ENCODE measurements around the gene ME3.
A peak's percentile ranks its signal among the peaks of the same experiment; 100 is the strongest.

The ME3 gene

DNA sequence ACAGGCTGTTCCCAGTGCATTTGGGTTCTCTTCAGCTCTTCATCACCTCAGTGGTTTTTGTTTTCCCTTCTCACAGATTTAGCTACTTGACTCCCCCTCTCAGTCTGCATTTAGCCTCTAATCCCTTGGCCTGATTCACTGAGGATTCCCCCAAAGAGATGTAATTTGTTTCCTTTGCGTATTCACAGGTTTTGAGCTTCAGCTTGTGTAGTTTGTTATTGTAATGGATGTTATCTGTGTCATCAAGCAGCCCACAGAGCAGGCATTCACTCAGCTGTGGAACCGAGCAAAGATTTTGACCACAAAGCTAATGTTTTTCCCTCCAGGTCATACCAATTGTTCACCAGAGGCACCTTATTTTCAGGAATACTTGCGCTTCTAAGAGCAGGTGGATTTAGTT, 6.4 kb upstream of the ME3 start:
- H3K9me3 Mint-ChIP-seq (ENCODE audit: low read depth): no peaks in the 10 kb centered on the region
- no peaks in the 10 kb centered on the region for H3K36me3 Mint-ChIP-seq
- no peak overlapping the region for H3K27ac Mint-ChIP-seq
- H3K4me1 Mint-ChIP-seq (ENCODE audit: low read depth): no peaks in the 10 kb centered on the region
- H3K4me3 Mint-ChIP-seq: no peak overlapping the region
- H3K27me3 Mint-ChIP-seq: no peaks in the 10 kb centered on the region

DNA sequence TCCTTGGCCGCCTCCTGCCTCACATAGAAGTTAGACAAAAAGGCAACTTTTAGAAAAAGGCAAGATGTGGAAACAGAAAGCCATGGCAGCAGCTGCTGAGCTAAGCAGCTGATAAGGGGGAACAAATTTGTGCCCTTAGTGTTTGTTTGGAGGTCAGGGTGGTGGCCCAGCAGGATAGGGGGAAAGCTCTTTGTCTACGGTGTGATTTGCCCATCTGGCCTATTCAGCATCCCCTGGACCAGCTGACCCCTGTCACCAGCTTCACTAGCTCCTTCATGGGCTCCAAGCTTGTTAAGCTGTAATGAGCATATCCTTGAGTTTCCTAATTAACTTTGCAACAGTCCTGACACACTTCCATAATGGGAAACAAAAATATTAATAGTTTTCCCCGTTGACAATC, 5.9 kb upstream of the ME3 start:
- Mint-ChIP-seq H3K4me1 (ENCODE audit: low read depth) (no peaks in the 10 kb centered on the region), H3K4me3 (no peak overlapping the region), H3K36me3 (no peaks in the 10 kb centered on the region), H3K9me3 (ENCODE audit: low read depth) (no peaks in the 10 kb centered on the region), H3K27ac (no peak overlapping the region), H3K27me3 (peaks cover under 1% of the 10 kb centered on the region)

DNA sequence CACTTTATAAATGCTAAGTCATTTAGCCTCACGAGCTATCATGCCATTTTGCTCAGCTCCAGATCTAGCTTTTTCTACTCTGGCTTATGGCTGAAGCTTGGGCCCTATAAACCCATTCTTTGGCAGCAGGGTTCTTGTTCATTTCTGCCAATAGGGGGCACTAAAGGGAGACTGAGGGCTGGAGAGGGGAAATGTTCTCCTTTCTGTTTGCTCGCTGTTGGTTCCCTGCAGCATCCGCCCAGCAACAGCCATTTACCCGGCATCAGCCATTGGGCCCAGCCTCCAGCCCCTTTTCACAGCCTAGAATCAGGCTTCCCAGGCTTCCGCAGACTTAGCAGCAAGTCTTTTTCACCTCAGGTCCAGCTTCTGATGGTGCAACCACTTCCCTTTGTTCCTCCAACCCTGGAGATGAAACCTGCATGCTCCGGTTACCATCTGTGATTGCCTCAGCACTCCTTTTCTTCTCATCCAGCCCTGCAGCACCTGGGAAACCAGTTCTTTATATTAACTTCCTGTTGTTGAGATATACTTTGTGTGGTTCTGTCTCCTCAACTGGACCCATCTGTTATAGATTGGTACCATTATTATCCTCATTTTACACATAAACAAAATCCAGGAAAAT, 4.2 kb upstream of the ME3 start:
- no peak overlapping the region for H3K27ac Mint-ChIP-seq
- no peaks in the 10 kb centered on the region for H3K36me3 Mint-ChIP-seq
- peaks cover 4% of the 10 kb centered on the region for H3K4me1 Mint-ChIP-seq (ENCODE audit: low read depth)
- no peak overlapping the region for H3K4me3 Mint-ChIP-seq
- peaks cover 4% of the 10 kb centered on the region for H3K27me3 Mint-ChIP-seq
- H3K9me3 Mint-ChIP-seq (ENCODE audit: low read depth): no peaks in the 10 kb centered on the region

DNA sequence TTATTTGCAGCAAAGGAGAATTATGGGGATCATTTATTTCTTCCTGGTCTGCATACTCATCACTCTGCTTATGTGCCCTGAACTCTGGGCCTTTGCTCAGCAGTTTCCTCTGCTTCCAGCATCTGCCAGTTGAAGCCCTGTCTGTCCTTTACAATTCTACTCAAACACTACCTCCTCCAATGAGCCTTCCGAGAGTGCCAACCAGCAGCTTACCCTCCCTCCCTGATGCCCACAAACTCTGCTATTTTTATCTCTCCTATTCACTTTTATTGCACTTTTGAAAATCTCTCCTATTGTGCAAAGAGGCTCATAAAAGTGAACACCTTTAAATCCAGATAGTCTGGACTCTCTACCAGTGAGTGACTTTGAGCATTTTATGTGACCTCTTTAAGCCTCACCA, 3.6 kb upstream of the ME3 start:
- Mint-ChIP-seq H3K27me3 (peaks cover 7% of the 10 kb centered on the region), H3K27ac (no peak overlapping the region), H3K36me3 (no peaks in the 10 kb centered on the region), H3K4me1 (ENCODE audit: low read depth) (peaks cover 9% of the 10 kb centered on the region), H3K4me3 (no peak overlapping the region), H3K9me3 (ENCODE audit: low read depth) (no peaks in the 10 kb centered on the region)

DNA sequence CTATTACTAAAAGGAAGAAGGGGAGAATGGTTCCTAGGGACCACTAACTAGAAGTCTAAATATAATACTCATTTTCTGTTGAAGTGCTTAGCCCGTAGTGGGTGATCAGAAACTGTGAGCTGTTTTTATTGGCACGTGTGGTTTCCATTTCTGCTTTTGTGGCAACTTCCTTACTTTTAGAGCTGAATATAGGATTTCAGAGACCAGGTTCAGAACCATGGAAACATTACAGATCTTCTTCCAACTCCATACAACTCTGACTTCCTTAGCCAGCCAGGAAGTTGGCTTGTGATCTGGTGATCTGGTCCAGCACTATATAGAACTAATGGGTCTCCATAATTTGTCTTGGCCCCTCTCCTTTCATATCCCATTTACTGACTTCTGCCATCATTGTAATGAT, 2.6 kb upstream of the ME3 start:
- H3K4me3 Mint-ChIP-seq: no peak overlapping the region
- H3K27me3 Mint-ChIP-seq: peaks cover 10% of the 10 kb centered on the region
- no peaks in the 10 kb centered on the region for H3K9me3 Mint-ChIP-seq (ENCODE audit: low read depth)
- no peak overlapping the region for H3K27ac Mint-ChIP-seq
- no peaks in the 10 kb centered on the region for H3K36me3 Mint-ChIP-seq
- peaks cover 11% of the 10 kb centered on the region for H3K4me1 Mint-ChIP-seq (ENCODE audit: low read depth)

DNA sequence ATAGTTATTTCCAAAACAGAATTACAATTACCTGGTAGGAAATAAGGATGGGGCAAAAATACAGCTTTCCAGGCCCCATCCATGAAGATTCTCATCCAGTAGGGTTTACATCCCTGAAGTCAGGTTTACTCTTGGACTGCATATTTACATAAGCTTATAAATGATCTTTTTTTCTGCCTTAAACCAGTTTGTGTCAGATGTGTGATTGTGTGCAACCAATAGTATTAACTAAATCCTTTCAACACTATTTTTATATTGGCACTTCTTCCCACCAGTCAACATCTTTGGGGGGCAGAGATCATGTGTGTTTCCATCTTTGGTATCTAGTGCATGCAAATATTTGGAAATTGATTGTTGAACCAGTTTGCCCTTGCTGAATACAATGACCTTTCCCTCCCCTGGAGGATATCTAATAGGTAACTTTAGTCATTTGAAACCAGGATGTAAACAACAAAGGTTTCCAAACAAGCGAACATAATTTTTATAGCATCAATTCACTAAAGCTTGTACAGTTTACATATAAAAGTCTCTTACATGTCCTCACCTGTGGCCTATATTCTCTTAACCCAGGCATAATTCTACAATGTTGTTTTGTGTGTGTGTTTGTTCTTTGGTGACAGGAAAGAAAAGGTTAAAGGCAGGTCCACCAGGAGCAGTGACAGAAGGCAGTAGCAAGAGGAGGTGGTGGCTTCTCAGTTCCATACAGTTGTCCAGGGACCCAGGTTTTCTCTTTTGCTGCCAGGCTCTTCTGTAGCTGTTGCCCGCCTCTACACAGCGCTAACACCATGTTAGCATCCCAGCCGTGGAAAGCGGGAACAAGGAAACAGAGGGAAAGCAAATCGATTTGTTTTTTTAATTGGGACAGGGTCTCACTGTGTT, 1.7 kb upstream of the ME3 start:
- Mint-ChIP-seq H3K27ac (no peak overlapping the region), H3K27me3 (peaks cover 17% of the 10 kb centered on the region), H3K4me3 (no peak overlapping the region)

DNA sequence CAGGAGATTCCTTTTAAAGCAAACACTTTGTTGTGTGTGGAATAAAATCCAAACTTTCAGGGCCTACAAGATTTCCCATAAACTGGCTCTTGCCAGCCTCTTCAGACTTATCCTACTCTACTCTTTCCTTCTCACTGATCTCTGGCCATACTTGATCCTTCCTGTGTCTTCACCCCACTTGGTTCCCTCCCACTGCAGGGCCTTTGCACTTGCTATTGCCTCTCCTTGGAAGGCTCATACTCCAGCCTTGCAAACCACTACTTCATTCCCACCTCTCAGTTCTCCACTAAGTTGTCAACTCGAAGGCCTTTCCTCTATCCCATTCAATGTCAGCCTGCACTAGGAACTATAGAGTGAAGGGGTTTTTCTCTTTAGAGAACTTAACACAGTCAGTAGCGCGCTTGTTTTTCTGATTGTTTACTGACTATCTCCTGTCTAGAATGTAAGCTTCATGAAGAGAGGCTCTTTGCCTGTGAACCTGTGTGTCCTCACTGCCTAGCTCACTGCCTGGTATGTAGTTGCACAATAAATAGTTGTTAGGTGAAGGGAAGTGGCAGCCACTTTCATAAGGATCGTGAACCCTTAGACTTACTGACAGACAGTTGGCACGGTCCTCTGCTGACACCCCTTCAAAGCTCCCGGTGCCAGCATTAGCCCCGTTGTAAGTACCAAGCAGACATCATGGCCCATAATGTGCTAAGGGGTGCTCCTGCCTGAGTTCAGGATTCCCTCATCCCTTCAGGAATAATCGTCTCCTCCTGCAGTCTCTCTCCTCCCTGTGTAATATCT, 833 bp upstream of the ME3 start:
- peaks cover 11% of the 10 kb centered on the region for H3K4me1 Mint-ChIP-seq (ENCODE audit: low read depth)
- peak overlapping the region; percentile 81 for H3K4me3 Mint-ChIP-seq
- H3K27ac Mint-ChIP-seq: peak overlapping the region; percentile 62
- no peaks in the 10 kb centered on the region for H3K9me3 Mint-ChIP-seq (ENCODE audit: low read depth)
- H3K27me3 Mint-ChIP-seq: peaks cover 17% of the 10 kb centered on the region
- no peaks in the 10 kb centered on the region for H3K36me3 Mint-ChIP-seq

More for the DNA sequence above, 1.7 kb upstream of the ME3 start:
- Mint-ChIP-seq H3K4me1 (ENCODE audit: low read depth) (peaks cover 11% of the 10 kb centered on the region), H3K36me3 (no peaks in the 10 kb centered on the region), H3K9me3 (ENCODE audit: low read depth) (no peaks in the 10 kb centered on the region)

DNA sequence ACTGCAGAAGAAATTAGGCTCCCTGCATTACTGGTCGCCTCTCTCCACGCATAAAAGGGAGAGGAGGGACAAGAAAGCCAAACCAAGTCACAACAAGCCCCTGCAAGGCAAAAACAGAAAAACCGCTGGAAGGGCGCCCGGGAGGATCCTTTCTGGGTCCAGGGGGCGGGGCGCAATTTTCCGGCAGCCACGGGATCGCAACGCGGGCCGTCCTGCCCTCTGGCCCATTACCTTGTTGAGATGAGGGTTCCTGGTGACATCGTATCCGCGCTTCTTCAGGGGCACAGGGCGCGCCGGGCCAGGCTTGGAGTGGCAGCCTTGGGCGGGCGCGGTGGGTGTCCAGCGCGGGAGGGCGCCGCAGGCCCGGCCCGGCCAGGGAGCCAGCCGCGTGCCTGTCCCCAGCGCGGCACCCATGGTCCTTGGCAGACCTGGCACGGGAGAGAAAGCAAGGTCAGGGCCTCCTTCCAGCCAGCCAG, 847 bp downstream of the ME3 start:
- peak overlapping the region; percentile 83 for H3K4me3 Mint-ChIP-seq
- H3K9me3 Mint-ChIP-seq (ENCODE audit: low read depth): no peaks in the 10 kb centered on the region
- H3K4me1 Mint-ChIP-seq (ENCODE audit: low read depth): peaks cover 11% of the 10 kb centered on the region
- H3K27ac Mint-ChIP-seq: no peak overlapping the region
- peaks cover 19% of the 10 kb centered on the region for H3K27me3 Mint-ChIP-seq
- no peaks in the 10 kb centered on the region for H3K36me3 Mint-ChIP-seq

DNA sequence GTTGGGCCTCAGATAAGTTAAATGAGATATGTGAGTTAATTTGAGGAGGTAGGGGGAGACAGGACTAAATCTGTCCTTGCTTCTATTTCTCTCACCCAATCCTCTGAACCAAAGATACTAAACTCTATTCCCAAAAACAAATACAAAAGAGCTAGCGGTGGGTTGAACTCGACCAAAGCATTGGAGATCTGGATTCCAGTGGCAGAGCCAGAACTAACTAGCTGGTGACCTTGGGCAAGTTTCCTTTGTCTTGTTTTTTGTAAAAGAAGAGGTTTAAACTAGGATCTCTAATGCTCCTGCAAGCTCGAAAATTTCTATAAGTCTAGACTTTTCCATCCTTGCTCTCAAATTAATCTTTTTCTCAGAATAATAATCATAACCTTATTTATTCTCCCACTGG, 1.5 kb downstream of the ME3 start:
- Mint-ChIP-seq H3K4me3 (peak overlapping the region; percentile 83), H3K9me3 (ENCODE audit: low read depth) (no peaks in the 10 kb centered on the region), H3K27ac (no peak overlapping the region), H3K36me3 (no peaks in the 10 kb centered on the region), H3K4me1 (ENCODE audit: low read depth) (peaks cover 11% of the 10 kb centered on the region), H3K27me3 (peaks cover 19% of the 10 kb centered on the region)

DNA sequence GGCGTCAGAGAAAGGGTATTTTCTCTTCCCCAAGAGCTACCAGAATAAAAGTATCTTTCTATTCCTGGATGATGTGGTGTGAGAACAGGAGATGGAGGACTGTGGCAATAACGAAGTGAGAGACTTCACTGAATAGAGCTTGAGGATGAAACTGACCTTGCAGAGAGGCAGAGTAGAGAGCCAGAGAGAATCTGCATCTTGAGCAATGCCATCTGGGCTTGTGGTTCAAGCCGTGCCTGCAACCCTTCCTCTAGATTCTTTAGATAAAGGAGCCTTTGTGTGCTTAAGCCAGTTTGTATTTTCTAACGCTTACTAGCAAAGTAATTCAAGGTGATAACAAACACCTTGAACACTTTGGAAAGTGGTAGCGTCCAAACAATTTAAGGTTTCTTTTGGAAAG, 2.2 kb downstream of the ME3 start:
- Mint-ChIP-seq H3K9me3 (ENCODE audit: low read depth) (no peaks in the 10 kb centered on the region), H3K36me3 (no peaks in the 10 kb centered on the region), H3K4me1 (ENCODE audit: low read depth) (peaks cover 11% of the 10 kb centered on the region), H3K27me3 (peaks cover 21% of the 10 kb centered on the region), H3K4me3 (no peak overlapping the region), H3K27ac (no peak overlapping the region)

DNA sequence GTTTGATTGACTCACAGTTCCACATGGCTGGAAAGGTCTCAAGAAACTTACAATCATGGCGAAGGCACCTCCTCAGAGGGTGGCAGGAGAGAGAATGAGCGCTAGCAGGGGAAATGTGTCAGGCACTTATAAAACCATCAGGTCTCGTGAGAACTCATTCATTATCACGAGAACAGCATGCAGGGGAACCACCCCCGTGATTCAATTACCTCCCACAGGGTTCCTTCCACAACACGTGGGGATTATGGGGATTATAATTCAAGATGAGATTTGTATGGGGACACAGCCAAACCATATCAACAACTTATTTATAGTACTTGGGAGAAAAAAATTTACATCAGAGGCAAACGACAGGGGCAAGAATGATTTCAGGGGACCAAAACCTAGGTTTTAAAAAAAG, 3.0 kb downstream of the ME3 start:
- no peak overlapping the region for H3K27ac Mint-ChIP-seq
- peaks cover 11% of the 10 kb centered on the region for H3K4me1 Mint-ChIP-seq (ENCODE audit: low read depth)
- H3K36me3 Mint-ChIP-seq: no peaks in the 10 kb centered on the region
- H3K27me3 Mint-ChIP-seq: peaks cover 21% of the 10 kb centered on the region
- H3K9me3 Mint-ChIP-seq (ENCODE audit: low read depth): no peaks in the 10 kb centered on the region
- H3K4me3 Mint-ChIP-seq: no peak overlapping the region

DNA sequence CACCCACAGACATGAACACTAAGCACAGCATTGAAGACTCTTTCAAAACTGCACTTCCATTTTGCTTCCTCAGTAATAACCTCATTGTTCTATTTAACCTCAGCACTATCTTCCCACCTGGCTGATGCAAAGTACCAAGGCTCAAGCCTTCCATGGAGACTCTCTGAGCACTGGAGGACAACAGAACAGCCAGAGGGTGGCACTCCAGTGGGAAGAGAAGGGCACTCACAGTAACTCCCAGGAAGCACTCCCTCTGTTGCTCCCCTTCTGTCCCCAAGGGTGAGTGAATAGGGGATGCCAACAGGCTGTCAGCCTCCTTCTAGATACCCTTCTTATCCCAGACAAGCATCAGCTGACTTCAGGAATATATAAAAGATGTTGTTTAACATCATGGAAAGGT, 3.5 kb downstream of the ME3 start:
- peaks cover 11% of the 10 kb centered on the region for H3K4me1 Mint-ChIP-seq (ENCODE audit: low read depth)
- H3K36me3 Mint-ChIP-seq: no peaks in the 10 kb centered on the region
- H3K27me3 Mint-ChIP-seq: peaks cover 21% of the 10 kb centered on the region
- no peak overlapping the region for H3K27ac Mint-ChIP-seq
- H3K4me3 Mint-ChIP-seq: no peak overlapping the region
- H3K9me3 Mint-ChIP-seq (ENCODE audit: low read depth): no peaks in the 10 kb centered on the region

DNA sequence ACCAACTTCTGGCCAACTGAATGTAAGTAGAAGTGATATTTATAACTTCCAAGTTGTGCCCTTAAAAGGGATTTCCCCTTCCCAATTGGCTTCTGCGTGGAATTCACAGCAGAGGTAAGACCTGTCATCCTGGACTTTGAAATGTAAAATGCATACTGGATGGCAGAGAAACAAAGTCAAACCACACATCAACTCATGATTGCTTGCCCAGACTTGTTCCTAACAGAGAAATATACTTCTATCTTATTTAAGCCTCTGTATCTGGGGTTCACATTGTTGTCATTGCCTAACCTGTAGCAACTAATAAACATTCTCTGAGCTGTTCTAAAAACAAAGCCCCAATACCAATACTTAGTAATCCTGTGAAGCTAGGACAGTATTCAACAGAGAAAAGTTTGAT, 6.2 kb downstream of the ME3 start:
- Mint-ChIP-seq H3K4me1 (ENCODE audit: low read depth) (peaks cover 3% of the 10 kb centered on the region), H3K27me3 (peaks cover 15% of the 10 kb centered on the region), H3K9me3 (ENCODE audit: low read depth) (no peaks in the 10 kb centered on the region), H3K27ac (no peak overlapping the region), H3K36me3 (no peaks in the 10 kb centered on the region), H3K4me3 (no peak overlapping the region)

DNA sequence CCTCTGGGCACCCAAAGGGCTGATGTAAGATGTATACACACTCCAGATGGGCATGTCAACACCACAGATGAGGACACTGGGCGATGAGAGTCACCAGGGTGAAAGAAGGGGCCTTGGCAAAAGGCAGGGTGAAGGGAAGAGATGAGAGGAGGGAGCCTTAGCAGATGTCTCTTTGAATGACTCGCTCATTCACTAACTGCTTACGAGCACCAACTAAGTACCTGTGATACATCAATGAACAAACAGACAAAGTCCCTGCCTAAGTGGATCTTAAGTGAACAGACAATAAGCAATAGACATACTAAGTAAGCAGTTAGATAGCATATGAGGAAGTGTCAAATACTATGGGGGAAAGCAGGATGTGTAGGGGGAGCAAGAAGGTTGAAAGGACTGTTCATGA, 7.5 kb downstream of the ME3 start:
- no peaks in the 10 kb centered on the region for H3K9me3 Mint-ChIP-seq (ENCODE audit: low read depth)
- no peak overlapping the region for H3K4me3 Mint-ChIP-seq
- no peaks in the 10 kb centered on the region for H3K36me3 Mint-ChIP-seq
- H3K27ac Mint-ChIP-seq: no peak overlapping the region
- no peaks in the 10 kb centered on the region for H3K4me1 Mint-ChIP-seq (ENCODE audit: low read depth)
- H3K27me3 Mint-ChIP-seq: peaks cover 11% of the 10 kb centered on the region

DNA sequence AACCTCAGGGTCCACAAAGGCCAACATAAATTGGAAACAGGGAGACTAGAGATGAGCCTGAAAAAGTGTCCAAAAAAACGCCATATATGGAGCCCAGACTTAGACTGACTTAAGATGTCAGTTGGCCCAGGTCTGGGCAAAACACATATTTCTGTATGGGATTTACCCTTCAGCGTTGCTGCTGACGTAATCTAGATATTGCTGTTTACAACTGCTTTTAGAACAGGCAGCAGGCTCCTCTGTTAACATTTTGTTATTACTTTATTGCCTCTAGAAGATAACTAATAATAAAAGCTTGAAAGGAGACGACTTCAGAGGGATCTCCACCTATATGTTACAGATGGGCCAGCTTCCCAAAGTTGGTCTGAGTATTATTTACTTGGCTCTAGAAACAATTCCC, 8.7 kb downstream of the ME3 start:
- Mint-ChIP-seq H3K27me3 (peaks cover 5% of the 10 kb centered on the region), H3K4me1 (ENCODE audit: low read depth) (no peaks in the 10 kb centered on the region), H3K27ac (no peak overlapping the region), H3K9me3 (ENCODE audit: low read depth) (peaks cover 5% of the 10 kb centered on the region), H3K4me3 (no peak overlapping the region), H3K36me3 (no peaks in the 10 kb centered on the region)

Measured in activated naive CD8-positive, alpha-beta T cell (primary cell).